Activated CD8-positive, alpha-beta memory T cell treated with anti-CD3 and anti-CD28 coated beads, Interleukin-2, amount 50 U/mL, for 1 hour (primary cell): ENCODE data around the gene CBFA2T2.
"Not testable (repeated sequence)": the region's sequence is repeated elsewhere in the genome, so short reads cannot be mapped to it uniquely, and the experiment has no call there.

Source experiments
- DNase-seq: peaks from one replicate; pipeline ENCODE4 v3.0.0-alpha.2; 2020; ENCODE audit errors: extremely low read depth

The CBFA2T2 gene

GRCh38 chr20:33490023-33490933 is at the start of gene CBFA2T2:
CBFA2T2 (plus strand) TSS chr20:33490096; CDS start chr20:33490268, 172 bp downstream.
- no peak for DNase-seq

GRCh38 chr20:33440562-33440961 is 49.3 kb upstream of the CBFA2T2 start:
- DNase-seq, result not testable (repeated sequence)

- no peak for DNase-seq
Observed at GRCh38 chr20:33441142-33441955, 48.5 kb upstream of the CBFA2T2 start.

- no peak for DNase-seq
Observed at GRCh38 chr20:33442136-33443005, 47.5 kb upstream of the CBFA2T2 start.

GRCh38 chr20:33443006-33443511 is 46.8 kb upstream of the CBFA2T2 start:
- no peak for DNase-seq

- DNase-seq, result peak; percentile 54
Observed at GRCh38 chr20:33443512-33444239, 46.2 kb upstream of the CBFA2T2 start, which contains the start of gene SNTA1. SNTA1 (minus strand) TSS chr20:33443763; CDS start chr20:33443620, 143 bp downstream.

- no peak for DNase-seq
Observed at GRCh38 chr20:33444797-33445560, 44.9 kb upstream of the CBFA2T2 start.

- DNase-seq, result no peak
Observed at GRCh38 chr20:33445881-33446625, 43.8 kb upstream of the CBFA2T2 start.

- DNase-seq, result no peak
Observed at GRCh38 chr20:33450867-33451266, 39.0 kb upstream of the CBFA2T2 start.

GRCh38 chr20:33456916-33457642 is 32.8 kb upstream of the CBFA2T2 start:
- DNase-seq, result peak; percentile 42

- DNase-seq, result no peak
Observed at GRCh38 chr20:33459599-33459998, 30.3 kb upstream of the CBFA2T2 start.

- DNase-seq, result no peak
Observed at GRCh38 chr20:33460711-33461110, 29.2 kb upstream of the CBFA2T2 start.

- DNase-seq, result no peak
Observed at GRCh38 chr20:33463332-33464101, 26.4 kb upstream of the CBFA2T2 start.

- not testable (repeated sequence) for DNase-seq
Observed at GRCh38 chr20:33464759-33465158, 25.1 kb upstream of the CBFA2T2 start.

GRCh38 chr20:33465481-33466302 is 24.2 kb upstream of the CBFA2T2 start:
- DNase-seq, result no peak

- DNase-seq, result no peak
Observed at GRCh38 chr20:33466303-33466646, 23.6 kb upstream of the CBFA2T2 start.

- DNase-seq, result no peak
Observed at GRCh38 chr20:33470457-33470856, 19.4 kb upstream of the CBFA2T2 start.
